Stimulated activated CD8-positive, alpha-beta memory T cell treated with anti-CD3 and anti-CD28 coated beads, Interleukin-12 subunit alpha, Interleukin-12 subunit beta, amount 100 ng/mL, for 24 hours (primary cell): ENCODE results near the gene RIN2.

Experiments
- DNase-seq: peaks from one replicate; pipeline ENCODE4 v3.0.0-alpha.2; 2020; ENCODE audit errors: extremely low read depth

RIN2 gene

GRCh38 chr20:19758133-19758500 lies at the start of gene RIN2:
Gene RIN2, plus strand, starts transcription at chr20:19758258. Its CDS starts 131,344 bp downstream, at chr20:19889602.
- no peak for DNase-seq

- no peak for DNase-seq
Observed at GRCh38 chr20:19709635-19710335, 48.3 kb upstream of the RIN2 start.

GRCh38 chr20:19710336-19711120 lies 47.5 kb upstream of the RIN2 start:
- DNase-seq = no peak

GRCh38 chr20:19711126-19711525 lies 46.9 kb upstream of the RIN2 start:
- no peak for DNase-seq

GRCh38 chr20:19712721-19713260 lies 45.3 kb upstream of the RIN2 start:
- no peak for DNase-seq

- DNase-seq = no peak
Observed at GRCh38 chr20:19713822-19714578, 44.1 kb upstream of the RIN2 start.

- no peak for DNase-seq
Observed at GRCh38 chr20:19714579-19714840, 43.5 kb upstream of the RIN2 start.

GRCh38 chr20:19715986-19716385 lies 42.1 kb upstream of the RIN2 start:
- DNase-seq = no peak

GRCh38 chr20:19718880-19719279 lies 39.2 kb upstream of the RIN2 start:
- no peak for DNase-seq

- DNase-seq = no peak
Observed at GRCh38 chr20:19720991-19721390, 37.1 kb upstream of the RIN2 start.

- DNase-seq = no peak
Observed at GRCh38 chr20:19723051-19723450, 35.0 kb upstream of the RIN2 start.

GRCh38 chr20:19723813-19724430 lies 34.1 kb upstream of the RIN2 start:
- no peak for DNase-seq

GRCh38 chr20:19725373-19725772 lies 32.7 kb upstream of the RIN2 start:
- DNase-seq = no peak

- no peak for DNase-seq
Observed at GRCh38 chr20:19725814-19726525, 32.1 kb upstream of the RIN2 start.

GRCh38 chr20:19727251-19727847 lies 30.7 kb upstream of the RIN2 start:
- DNase-seq = no peak

- no peak for DNase-seq
Observed at GRCh38 chr20:19729672-19730071, 28.4 kb upstream of the RIN2 start.

- no peak for DNase-seq
Observed at GRCh38 chr20:19730706-19731105, 27.4 kb upstream of the RIN2 start.

GRCh38 chr20:19734811-19735210 lies 23.2 kb upstream of the RIN2 start:
- no peak for DNase-seq

GRCh38 chr20:19735446-19735845 lies 22.6 kb upstream of the RIN2 start:
- no peak for DNase-seq

- no peak for DNase-seq
Observed at GRCh38 chr20:19737025-19737424, 21.0 kb upstream of the RIN2 start.

- DNase-seq = no peak
Observed at GRCh38 chr20:19738951-19739350, 19.1 kb upstream of the RIN2 start.
